ENCODE results near the gene ATP5F1E.

ATP5F1E gene

GRCh38 chr20:59051666-59052185 lies 19.6 kb upstream of the ATP5F1E start:
- TF ChIP-seq, protein P1, sequence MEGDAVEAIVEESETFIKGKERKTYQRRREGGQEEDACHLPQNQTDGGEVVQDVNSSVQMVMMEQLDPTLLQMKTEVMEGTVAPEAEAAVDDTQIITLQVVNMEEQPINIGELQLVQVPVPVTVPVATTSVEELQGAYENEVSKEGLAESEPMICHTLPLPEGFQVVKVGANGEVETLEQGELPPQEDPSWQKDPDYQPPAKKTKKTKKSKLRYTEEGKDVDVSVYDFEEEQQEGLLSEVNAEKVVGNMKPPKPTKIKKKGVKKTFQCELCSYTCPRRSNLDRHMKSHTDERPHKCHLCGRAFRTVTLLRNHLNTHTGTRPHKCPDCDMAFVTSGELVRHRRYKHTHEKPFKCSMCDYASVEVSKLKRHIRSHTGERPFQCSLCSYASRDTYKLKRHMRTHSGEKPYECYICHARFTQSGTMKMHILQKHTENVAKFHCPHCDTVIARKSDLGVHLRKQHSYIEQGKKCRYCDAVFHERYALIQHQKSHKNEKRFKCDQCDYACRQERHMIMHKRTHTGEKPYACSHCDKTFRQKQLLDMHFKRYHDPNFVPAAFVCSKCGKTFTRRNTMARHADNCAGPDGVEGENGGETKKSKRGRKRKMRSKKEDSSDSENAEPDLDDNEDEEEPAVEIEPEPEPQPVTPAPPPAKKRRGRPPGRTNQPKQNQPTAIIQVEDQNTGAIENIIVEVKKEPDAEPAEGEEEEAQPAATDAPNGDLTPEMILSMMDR (conservative IDR thresholded peaks at IDR 0.05): no peak
- H3K27ac ChIP-seq: no peak overlapping the region

GRCh38 chr20:59050437-59050836 lies 18.3 kb upstream of the ATP5F1E start:
- H3K27ac ChIP-seq: no peak overlapping the region
- TF ChIP-seq, protein P1 (conservative IDR thresholded peaks at IDR 0.05): no peak

DNA sequence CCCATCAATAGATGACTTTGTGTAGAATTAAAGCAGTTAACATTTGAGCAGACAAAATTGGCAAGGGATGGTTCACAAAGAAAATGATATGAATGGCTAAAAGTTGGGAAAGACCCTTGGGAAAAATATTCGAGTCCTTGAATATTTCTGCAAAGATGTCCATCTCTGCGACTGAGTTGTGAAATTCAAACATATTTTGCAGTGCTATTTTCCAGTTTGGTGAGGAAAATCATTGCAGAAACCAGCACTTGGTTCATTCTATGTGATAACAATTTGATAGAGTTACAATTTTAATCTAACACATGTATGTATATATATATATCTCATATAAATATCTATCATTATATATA lies 16.5 kb upstream of the ATP5F1E start:
- H3K27ac ChIP-seq: no peak overlapping the region
- TF ChIP-seq, protein P1 (conservative IDR thresholded peaks at IDR 0.05): no peak

DNA sequence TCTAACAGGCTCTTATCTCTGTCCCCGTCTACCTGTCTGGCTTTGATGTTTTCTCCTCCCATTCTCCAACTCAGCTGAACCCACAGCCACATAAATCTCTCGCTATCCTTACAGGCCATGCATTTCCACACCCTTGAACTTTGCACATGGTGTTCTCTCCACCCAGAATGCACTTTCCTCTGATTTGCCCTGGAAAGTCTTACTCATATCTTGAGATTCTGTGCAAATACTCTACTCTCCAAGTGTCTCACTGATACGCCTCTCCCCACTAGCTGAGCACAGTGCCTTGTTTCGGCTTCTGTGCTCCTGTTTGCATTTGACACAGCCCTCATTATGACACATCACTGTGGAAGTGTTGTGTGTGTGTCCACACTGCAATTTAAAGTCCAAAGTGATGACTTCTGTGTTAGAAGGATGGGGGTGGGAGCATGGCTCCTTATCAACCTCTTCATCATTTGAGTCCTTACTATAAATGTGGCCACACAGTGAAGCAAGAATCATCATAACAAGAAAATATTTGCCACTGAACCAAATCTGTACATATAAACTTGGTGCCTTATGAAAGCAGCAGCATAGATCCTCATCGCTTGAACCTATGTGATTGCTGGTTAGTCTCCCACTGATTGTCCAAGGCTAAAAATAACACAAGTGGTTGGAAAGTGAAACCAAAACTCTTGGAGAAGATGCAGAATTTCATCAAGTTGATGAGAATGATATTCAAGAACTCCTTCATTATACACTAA lies 16.0 kb upstream of the ATP5F1E start:
- TF ChIP-seq, protein P1 (conservative IDR thresholded peaks at IDR 0.05): no peak
- H3K27ac ChIP-seq: no peak overlapping the region

- TF ChIP-seq, protein P1 (conservative IDR thresholded peaks at IDR 0.05): no peak
Observed at GRCh38 chr20:59046862-59047261, 14.7 kb upstream of the ATP5F1E start.

GRCh38 chr20:59044796-59045195 lies 12.7 kb upstream of the ATP5F1E start:
- TF ChIP-seq, protein P1 (conservative IDR thresholded peaks at IDR 0.05): no peak
- H3K27ac ChIP-seq: no peak overlapping the region

More at GRCh38 chr20:59046862-59047261, 14.7 kb upstream of the ATP5F1E start:
- no peak overlapping the region for H3K27ac ChIP-seq

DNA sequence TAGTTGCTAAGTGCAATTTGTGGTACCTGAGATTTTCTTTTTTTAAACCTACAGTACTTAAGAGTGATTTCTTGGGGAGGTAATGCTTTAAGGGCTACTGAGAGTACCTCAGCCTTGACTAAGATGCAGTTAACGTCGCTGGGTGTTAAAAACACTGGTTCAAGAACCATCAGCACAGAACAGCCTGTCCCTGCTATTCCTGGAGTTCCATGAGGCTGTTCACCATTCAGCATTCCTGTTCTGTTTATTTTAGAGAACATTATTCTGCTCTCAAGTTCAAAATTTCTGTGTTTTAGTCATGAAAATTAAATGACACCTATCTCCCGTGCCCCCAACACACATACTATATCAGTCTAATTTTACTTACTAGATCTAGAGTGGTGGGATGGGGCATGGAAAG lies 12.2 kb upstream of the ATP5F1E start:
- H3K27ac ChIP-seq: no peak overlapping the region
- TF ChIP-seq, protein P1 (conservative IDR thresholded peaks at IDR 0.05): no peak
